ENCODE results near the gene ASMTL. TPM values are rescaled to one million over a fixed set of nuclear protein-coding genes. Genes with fewer than 3 reads are reported as not detected.
"Not testable (repeated sequence)": the region's sequence is repeated elsewhere in the genome, so short reads cannot be mapped to it uniquely, and the experiment has no call there.

Gene ASMTL
- total RNA-seq, 2 donors from 2014 or later: 26.4 to 27.7 TPM

GRCh38 chrX:1419545-1420355, 33.0 kb downstream of the ASMTL start:
- peak in 1 of 2 donors; percentile 9 for ATAC-seq
- DNase-seq: no peak
- intact Hi-C loops (cut with DNase I): no loop called here

GRCh38 chrX:1418901-1419544, 33.7 kb downstream of the ASMTL start:
- ATAC-seq (no peak), DNase-seq (no peak)
- intact Hi-C loops (cut with DNase I): no loop called here

GRCh38 chrX:1417921-1418771, 34.6 kb downstream of the ASMTL start:
- peak; percentile 14 for DNase-seq
- intact Hi-C loops (cut with DNase I): no loop called here
- ATAC-seq: peak in 1 of 2 donors; percentile 1

GRCh38 chrX:1416965-1417760, 35.5 kb downstream of the ASMTL start:
- intact Hi-C loops (cut with DNase I): no loop called here
- no peak for DNase-seq

GRCh38 chrX:1416327-1416784, 36.4 kb downstream of the ASMTL start:
- intact Hi-C loops (cut with DNase I): no loop called here
- DNase-seq (no peak), ATAC-seq (no peak)

More at GRCh38 chrX:1416965-1417760, 35.5 kb downstream of the ASMTL start:
- no peak for ATAC-seq

GRCh38 chrX:1412551-1413161, 40.1 kb downstream of the ASMTL start:
- intact Hi-C loops (cut with DNase I): no loop called here
- DNase-seq (peak; percentile 22), ATAC-seq (no peak)

GRCh38 chrX:1411326-1411725, 41.4 kb downstream of the ASMTL start:
- no peak for ATAC-seq

GRCh38 chrX:1407035-1407434, 45.7 kb downstream of the ASMTL start:
- no peak for ATAC-seq
- intact Hi-C loops (cut with DNase I): no loop called here
- DNase-seq: no peak

More at GRCh38 chrX:1411326-1411725, 41.4 kb downstream of the ASMTL start:
- intact Hi-C loops (cut with DNase I): no loop called here
- DNase-seq: no peak

- ATAC-seq; DNase-seq; intact Hi-C loops (cut with DNase I): not testable (repeated sequence)
These were observed 46.9 kb downstream of the ASMTL start for GRCh38 chrX:1405769-1406168.

- intact Hi-C loops (cut with DNase I); DNase-seq; ATAC-seq: not testable (repeated sequence)
These were observed 48.8 kb downstream of the ASMTL start for GRCh38 chrX:1403867-1404266.

- ATAC-seq (no peak), DNase-seq (peak; percentile 7)
- intact Hi-C loops (cut with DNase I): no loop called here
These were observed 49.5 kb downstream of the ASMTL start for GRCh38 chrX:1403228-1403627.

- DNase-seq: peak; percentile 13
- intact Hi-C loops (cut with DNase I): no loop called here
- ATAC-seq: no peak
These were observed 50.9 kb downstream of the ASMTL start for GRCh38 chrX:1401611-1402430.

- intact Hi-C loops (cut with DNase I): no loop called here
- peak; percentile 28 for DNase-seq
These were observed 51.8 kb downstream of the ASMTL start for GRCh38 chrX:1400742-1401471.

GRCh38 chrX:1400049-1400448, 52.7 kb downstream of the ASMTL start:
- ATAC-seq (no peak), DNase-seq (peak; percentile 10)
- intact Hi-C loops (cut with DNase I): no loop called here

More at GRCh38 chrX:1400742-1401471, 51.8 kb downstream of the ASMTL start:
- no peak for ATAC-seq

- DNase-seq: peak; percentile 45
- intact Hi-C loops (cut with DNase I): loop anchor here in 1 of 2 donors (10.0 kb wide), 1 partner anchor 46 kb away; no protein-coding TSS in a partner anchor
- peak in 1 of 2 donors; percentile 62 for ATAC-seq
These were observed 54.0 kb downstream of the ASMTL start for GRCh38 chrX:1398431-1399340.
